ENCODE results near the gene GNG4. TPM values are rescaled to one million over a fixed set of nuclear protein-coding genes. Genes with fewer than 3 reads are reported as not detected.
"Not testable (repeated sequence)": the region's sequence is repeated elsewhere in the genome, so short reads cannot be mapped to it uniquely, and the experiment has no call there.

Gene GNG4
- total and polyA plus RNA-seq, 4 donors, result 0.11 to 0.57 (median 0.21) TPM; not detected in 1

GRCh38 chr1:235575597-235575996, 74.0 kb downstream of the GNG4 start:
- no peak for ATAC-seq (ENCODE audit: insufficient read depth, low FRiP score)
- Histone ChIP-seq H3K9ac (ENCODE audit: insufficient read depth in 1 of 2, low read length in 2 of 2) (no peak overlapping the region), H3K4me3 (no peak overlapping the region), H3K27me3 (ENCODE audit: control insufficient read depth in 3 of 3, insufficient read depth in 3 of 3, low read length in 2 of 3) (no peaks in the 10 kb centered on the region), H3K36me3 (ENCODE audit: control insufficient read depth in 4 of 4, insufficient read depth in 4 of 4, low read length in 4 of 4) (no peaks in the 10 kb centered on the region), H3K4me1 (ENCODE audit: control insufficient read depth in 5 of 5, insufficient read depth in 5 of 5, low read length in 5 of 5) (no peaks in the 10 kb centered on the region), H3K9me3 (ENCODE audit: control insufficient read depth in 4 of 4, insufficient read depth in 3 of 4, low read length in 3 of 4) (no peaks in the 10 kb centered on the region), H3K27ac (ENCODE audit: low read depth in 1 of 2, low read length in 1 of 2) (no peak overlapping the region)
- 61 to 78% methylated on average over 6 of the region's 6 CpGs for WGBS, 2 donors
- DNase-seq, result no peak
- TF ChIP-seq, protein P1, sequence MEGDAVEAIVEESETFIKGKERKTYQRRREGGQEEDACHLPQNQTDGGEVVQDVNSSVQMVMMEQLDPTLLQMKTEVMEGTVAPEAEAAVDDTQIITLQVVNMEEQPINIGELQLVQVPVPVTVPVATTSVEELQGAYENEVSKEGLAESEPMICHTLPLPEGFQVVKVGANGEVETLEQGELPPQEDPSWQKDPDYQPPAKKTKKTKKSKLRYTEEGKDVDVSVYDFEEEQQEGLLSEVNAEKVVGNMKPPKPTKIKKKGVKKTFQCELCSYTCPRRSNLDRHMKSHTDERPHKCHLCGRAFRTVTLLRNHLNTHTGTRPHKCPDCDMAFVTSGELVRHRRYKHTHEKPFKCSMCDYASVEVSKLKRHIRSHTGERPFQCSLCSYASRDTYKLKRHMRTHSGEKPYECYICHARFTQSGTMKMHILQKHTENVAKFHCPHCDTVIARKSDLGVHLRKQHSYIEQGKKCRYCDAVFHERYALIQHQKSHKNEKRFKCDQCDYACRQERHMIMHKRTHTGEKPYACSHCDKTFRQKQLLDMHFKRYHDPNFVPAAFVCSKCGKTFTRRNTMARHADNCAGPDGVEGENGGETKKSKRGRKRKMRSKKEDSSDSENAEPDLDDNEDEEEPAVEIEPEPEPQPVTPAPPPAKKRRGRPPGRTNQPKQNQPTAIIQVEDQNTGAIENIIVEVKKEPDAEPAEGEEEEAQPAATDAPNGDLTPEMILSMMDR (IDR thresholded peaks at IDR 0.05; ENCODE audit: control extremely low read depth, extremely low read depth), result no peak

DNA sequence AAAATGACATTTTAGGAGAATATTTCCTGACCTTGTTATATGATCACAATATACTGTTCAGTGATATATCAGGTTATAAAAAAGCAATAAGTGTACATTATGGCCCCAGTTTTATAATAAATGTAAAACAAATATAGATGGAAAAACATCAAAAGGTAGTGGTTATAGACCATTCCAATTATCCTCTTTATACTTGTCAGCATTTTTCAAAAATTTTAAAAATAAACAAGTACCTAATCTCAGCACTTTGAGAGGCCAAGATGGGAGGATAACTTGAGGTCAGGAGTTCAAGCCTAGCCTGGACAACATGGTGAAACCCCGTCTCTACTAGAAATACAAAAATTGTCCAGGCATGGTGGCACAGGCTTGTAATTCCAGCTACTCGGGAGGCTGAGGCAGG, 75.7 kb downstream of the GNG4 start:
- TF ChIP-seq, protein P1 (IDR thresholded peaks at IDR 0.05; ENCODE audit: control extremely low read depth, extremely low read depth), result no peak
- no peak overlapping the region for H3K27ac ChIP-seq (ENCODE audit: low read depth in 1 of 2, low read length in 1 of 2)
- H3K9ac ChIP-seq (ENCODE audit: insufficient read depth in 1 of 2, low read length in 2 of 2), result no peak overlapping the region
- no peaks in the 10 kb centered on the region for H3K9me3 ChIP-seq (ENCODE audit: control insufficient read depth in 4 of 4, insufficient read depth in 3 of 4, low read length in 3 of 4)
- H3K27me3 ChIP-seq (ENCODE audit: control insufficient read depth in 3 of 3, insufficient read depth in 3 of 3, low read length in 2 of 3), result no peaks in the 10 kb centered on the region
- no peaks in the 10 kb centered on the region for H3K4me1 ChIP-seq (ENCODE audit: control insufficient read depth in 5 of 5, insufficient read depth in 5 of 5, low read length in 5 of 5)
- no peak for DNase-seq
- WGBS, 2 donors, result 89 to 93% methylated on average over 2 of the region's 2 CpGs
- ATAC-seq (ENCODE audit: insufficient read depth, low FRiP score), result no peak
- H3K36me3 ChIP-seq (ENCODE audit: control insufficient read depth in 4 of 4, insufficient read depth in 4 of 4, low read length in 4 of 4), result no peaks in the 10 kb centered on the region
- no peak overlapping the region for H3K4me3 ChIP-seq

- H3K9ac ChIP-seq (ENCODE audit: insufficient read depth in 1 of 2, low read length in 2 of 2); H3K27me3 ChIP-seq (ENCODE audit: control insufficient read depth in 3 of 3, insufficient read depth in 3 of 3, low read length in 2 of 3); H3K27ac ChIP-seq (ENCODE audit: low read depth in 1 of 2, low read length in 1 of 2); H3K4me3 ChIP-seq; ATAC-seq (ENCODE audit: insufficient read depth, low FRiP score); H3K9me3 ChIP-seq (ENCODE audit: control insufficient read depth in 4 of 4, insufficient read depth in 3 of 4, low read length in 3 of 4); H3K36me3 ChIP-seq (ENCODE audit: control insufficient read depth in 4 of 4, insufficient read depth in 4 of 4, low read length in 4 of 4); H3K4me1 ChIP-seq (ENCODE audit: control insufficient read depth in 5 of 5, insufficient read depth in 5 of 5, low read length in 5 of 5); DNase-seq: not testable (repeated sequence)
- WGBS, 2 donors, result 99% methylated on average over 5 of the region's 5 CpGs
Measured at GRCh38 chr1:235572971-235573370, 76.6 kb downstream of the GNG4 start.

DNA sequence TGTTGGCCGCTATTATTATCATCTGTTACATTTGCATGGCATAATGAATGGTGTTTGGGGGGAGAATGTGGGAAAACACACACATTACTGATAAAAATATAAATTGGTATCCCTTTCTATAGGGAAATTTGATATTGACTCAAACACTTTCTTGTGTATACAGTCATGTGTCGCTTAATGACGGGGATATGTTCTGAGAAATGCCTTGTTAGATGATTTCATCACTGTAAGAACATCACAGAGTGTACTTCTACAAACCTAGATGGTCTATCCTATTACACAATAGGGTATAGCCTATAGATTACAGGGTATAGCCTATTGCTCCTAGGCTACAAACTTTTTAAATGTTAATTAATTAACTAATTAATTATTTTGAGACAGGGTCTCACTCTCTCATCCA, 78.1 kb downstream of the GNG4 start:
- 59 to 83% methylated on average over 3 of the region's 3 CpGs for WGBS, 2 donors
- no peak for DNase-seq
- Histone ChIP-seq H3K4me3 (no peak overlapping the region), H3K36me3 (ENCODE audit: control insufficient read depth in 4 of 4, insufficient read depth in 4 of 4, low read length in 4 of 4) (no peaks in the 10 kb centered on the region), H3K27me3 (ENCODE audit: control insufficient read depth in 3 of 3, insufficient read depth in 3 of 3, low read length in 2 of 3) (no peaks in the 10 kb centered on the region), H3K4me1 (ENCODE audit: control insufficient read depth in 5 of 5, insufficient read depth in 5 of 5, low read length in 5 of 5) (no peaks in the 10 kb centered on the region), H3K27ac (ENCODE audit: low read depth in 1 of 2, low read length in 1 of 2) (no peak overlapping the region), H3K9ac (ENCODE audit: insufficient read depth in 1 of 2, low read length in 2 of 2) (no peak overlapping the region), H3K9me3 (ENCODE audit: control insufficient read depth in 4 of 4, insufficient read depth in 3 of 4, low read length in 3 of 4) (no peaks in the 10 kb centered on the region)
- TF ChIP-seq, protein P1 (IDR thresholded peaks at IDR 0.05; ENCODE audit: control extremely low read depth, extremely low read depth), result no peak
- ATAC-seq (ENCODE audit: insufficient read depth, low FRiP score), result no peak

Data from lung (tissue), 12 donors.